Measurements from ENCODE around the gene ASB18.

DNA sequence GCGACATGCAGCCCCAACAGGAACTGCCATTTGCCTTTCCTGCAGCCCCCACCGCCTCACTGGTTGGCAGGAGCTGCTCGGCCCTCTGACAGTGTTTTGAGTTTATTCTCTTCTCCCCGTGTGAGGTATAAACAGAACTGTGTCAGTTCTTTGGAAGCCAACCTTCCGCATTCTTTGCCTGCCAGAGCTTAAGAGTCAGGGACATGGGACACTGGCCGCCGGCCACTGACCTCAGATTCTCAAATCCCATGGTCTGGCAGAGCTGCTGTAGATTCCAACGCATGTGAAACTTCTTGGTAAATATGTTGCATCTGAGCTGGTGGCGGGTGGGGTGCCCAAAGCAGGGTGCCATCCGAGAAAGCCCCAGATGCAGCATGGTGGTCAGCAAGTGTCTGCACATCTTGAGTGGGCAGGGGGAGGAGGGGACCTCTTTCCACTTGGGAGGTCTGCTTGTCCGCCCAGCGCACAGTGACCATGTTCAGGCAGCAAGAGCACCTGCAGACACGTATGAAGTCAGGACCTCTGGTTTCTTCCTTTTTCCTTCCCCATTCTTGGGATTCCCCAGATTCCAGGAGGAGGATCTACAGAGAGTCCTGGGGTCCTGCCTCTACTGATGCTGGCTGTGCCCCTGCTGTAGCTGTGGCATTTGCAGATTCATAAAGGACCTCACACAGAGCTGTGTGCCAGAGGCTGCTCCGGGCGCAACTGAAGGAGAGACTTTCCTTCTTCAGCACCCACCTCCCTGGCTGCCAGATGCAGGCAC lies 23.8 kb downstream of the ASB18 start:
- TF ChIP-seq, protein P1, sequence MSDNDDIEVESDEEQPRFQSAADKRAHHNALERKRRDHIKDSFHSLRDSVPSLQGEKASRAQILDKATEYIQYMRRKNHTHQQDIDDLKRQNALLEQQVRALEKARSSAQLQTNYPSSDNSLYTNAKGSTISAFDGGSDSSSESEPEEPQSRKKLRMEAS (IDR thresholded peaks at IDR 0.05) = no peak
- no peak for TF ChIP-seq RAD21 (IDR thresholded peaks at IDR 0.05; ENCODE audit: low read depth)
- TF ChIP-seq TCF12 (IDR thresholded peaks at IDR 0.05; ENCODE audit: low read depth) = no peak
- TF ChIP-seq, protein P2, sequence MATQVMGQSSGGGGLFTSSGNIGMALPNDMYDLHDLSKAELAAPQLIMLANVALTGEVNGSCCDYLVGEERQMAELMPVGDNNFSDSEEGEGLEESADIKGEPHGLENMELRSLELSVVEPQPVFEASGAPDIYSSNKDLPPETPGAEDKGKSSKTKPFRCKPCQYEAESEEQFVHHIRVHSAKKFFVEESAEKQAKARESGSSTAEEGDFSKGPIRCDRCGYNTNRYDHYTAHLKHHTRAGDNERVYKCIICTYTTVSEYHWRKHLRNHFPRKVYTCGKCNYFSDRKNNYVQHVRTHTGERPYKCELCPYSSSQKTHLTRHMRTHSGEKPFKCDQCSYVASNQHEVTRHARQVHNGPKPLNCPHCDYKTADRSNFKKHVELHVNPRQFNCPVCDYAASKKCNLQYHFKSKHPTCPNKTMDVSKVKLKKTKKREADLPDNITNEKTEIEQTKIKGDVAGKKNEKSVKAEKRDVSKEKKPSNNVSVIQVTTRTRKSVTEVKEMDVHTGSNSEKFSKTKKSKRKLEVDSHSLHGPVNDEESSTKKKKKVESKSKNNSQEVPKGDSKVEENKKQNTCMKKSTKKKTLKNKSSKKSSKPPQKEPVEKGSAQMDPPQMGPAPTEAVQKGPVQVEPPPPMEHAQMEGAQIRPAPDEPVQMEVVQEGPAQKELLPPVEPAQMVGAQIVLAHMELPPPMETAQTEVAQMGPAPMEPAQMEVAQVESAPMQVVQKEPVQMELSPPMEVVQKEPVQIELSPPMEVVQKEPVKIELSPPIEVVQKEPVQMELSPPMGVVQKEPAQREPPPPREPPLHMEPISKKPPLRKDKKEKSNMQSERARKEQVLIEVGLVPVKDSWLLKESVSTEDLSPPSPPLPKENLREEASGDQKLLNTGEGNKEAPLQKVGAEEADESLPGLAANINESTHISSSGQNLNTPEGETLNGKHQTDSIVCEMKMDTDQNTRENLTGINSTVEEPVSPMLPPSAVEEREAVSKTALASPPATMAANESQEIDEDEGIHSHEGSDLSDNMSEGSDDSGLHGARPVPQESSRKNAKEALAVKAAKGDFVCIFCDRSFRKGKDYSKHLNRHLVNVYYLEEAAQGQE (IDR thresholded peaks at IDR 0.05; ENCODE audit: low read depth) = no peak
- TF ChIP-seq EGR1 (IDR thresholded peaks at IDR 0.05) = no peak
- no peak for TF ChIP-seq TAF1 (IDR thresholded peaks at IDR 0.05; ENCODE audit: low read depth)
- no peak for TF ChIP-seq YY1 (IDR thresholded peaks at IDR 0.05; ENCODE audit: low read depth)
- no peak for TF ChIP-seq EP300 (IDR thresholded peaks at IDR 0.05; ENCODE audit: borderline replicate concordance)
- TF ChIP-seq FOXM1 (IDR thresholded peaks at IDR 0.05; ENCODE audit: borderline replicate concordance, low read depth) = no peak
- TF ChIP-seq CEBPB (IDR thresholded peaks at IDR 0.05) = no peak
- no peak for TF ChIP-seq CREB1 (IDR thresholded peaks at IDR 0.05; ENCODE audit: low read depth)

Data from Ishikawa (cell line).